Ammon's horn (tissue), 1 donor: ENCODE measurements around the gene PZP.

Experiments used
- DNase-seq: peaks from one replicate; pipeline ENCODE4 v3.0.0-alpha.2; 2016; ENCODE audit warnings: low spot score

The PZP gene

DNA sequence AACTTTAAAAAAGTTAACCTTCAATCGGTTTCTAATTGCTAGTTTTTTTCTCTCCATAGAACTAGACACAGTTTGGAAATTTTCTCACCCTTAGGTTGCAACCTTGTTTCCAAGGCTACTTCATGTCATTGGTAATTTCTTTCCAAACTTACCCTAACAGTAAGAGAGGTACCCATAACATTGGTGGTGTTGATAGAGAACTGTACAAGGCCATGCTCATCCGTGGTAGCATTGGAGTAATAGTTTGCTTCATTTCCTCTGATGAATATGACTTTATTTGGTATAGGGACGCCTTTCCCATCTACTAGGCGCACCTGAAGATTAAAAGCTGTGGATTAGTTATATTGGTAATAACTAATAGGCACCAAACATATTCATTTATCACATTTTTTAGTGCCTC lies 104.1 kb downstream of the PZP start:
- DNase-seq, result no peak

DNA sequence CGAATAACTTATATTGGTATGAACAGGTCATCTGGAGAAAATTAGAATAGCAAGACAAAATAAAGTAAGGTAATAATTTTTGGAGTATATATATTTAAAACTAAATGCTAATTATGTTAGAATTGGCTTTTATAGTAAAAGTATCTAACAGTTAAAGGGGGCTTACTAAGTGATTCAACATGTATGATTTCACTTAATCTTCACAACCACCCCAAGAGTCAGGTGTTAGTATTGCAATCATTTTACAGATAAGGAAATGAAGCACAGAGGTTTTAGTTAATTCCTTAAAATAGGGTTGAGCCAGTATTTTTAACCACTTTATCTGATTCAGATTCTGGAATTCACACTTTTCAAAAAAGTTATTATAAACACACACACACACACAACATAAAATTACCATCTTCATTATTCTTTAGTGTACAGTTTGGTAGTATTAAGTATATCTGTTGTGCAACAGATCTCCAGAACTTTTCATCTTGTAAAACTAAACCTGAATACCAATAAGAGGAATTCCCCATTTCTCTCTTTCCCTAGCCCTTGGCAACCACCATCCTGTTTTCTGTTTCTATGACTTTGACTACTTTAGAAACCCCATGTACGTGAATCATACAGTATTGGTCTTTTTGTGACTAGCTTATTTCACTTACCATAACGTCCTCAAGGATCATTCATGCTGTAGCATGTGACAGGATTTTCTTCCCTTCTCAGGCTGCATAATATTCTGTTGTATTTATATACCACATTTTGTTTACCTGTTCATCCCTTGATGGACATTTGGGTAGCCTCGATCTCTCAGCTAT lies 104.9 kb downstream of the PZP start:
- no peak for DNase-seq

DNA sequence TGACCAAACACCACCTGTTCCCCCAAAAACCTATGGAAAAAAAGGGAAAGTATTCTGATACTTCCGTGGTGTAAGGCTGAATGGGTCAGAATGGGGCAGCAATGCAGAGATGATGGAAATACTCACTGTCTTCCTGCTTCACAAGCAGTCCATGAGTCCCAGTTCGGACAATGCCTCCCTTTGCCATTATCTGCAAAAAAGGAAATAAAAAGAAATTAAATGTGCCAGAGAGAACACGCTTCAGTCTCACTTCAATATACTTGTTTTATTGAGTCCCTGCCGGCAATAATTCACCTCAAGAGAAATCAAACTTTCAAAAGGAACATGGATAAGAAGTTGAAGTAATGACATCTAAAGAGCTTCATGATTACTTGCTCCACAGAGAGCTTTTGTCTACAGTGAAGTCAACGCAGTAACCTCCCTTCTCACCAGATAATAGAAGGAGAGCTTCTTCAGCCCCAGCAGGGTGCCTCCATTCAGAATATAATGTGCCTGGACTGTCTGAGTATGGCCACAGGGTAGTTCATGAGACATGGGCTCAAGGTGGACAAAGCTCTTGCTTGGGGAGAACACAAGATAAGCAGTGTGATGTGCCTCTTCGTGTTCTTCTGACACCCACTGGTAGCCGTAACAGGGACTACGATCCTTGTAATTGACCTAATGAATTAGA lies 107.0 kb downstream of the PZP start:
- no peak for DNase-seq

DNA sequence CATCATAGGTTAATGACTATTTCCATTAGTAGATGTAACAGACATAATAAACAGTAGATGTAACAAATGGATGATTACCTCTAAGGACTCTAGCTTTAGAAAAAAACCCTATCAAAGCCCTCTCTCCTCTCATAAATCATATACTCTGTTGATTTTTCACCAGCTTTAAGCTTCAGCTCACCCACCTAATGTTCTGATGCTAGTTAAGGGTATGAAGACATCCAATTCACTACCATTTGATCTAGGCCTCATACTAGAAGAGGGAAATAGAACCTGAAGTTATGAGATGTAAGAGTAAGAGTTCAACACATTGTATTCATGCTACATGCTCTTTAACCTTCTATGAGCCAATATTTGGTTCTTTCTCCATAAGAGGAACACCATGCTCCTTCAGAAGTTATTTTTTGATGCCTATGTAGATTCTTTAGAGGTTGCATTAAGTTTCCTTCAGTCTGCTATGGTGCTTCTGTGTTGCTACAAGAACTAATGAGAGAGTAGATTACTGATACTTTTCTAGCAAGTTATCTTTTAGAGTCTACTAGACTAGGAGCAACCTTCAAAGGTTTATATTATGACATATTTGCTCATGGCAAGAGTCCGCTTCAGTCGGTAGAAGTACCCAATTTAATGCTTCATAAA lies 108.5 kb downstream of the PZP start:
- DNase-seq, result no peak
